Breast epithelium (tissue), 4 donors: ENCODE data around the gene TMEM213. TPM values are rescaled to one million over a fixed set of nuclear protein-coding genes. Genes with fewer than 3 reads are reported as not detected.

Experiments
- DNase-seq, 2 donors: peaks; one replicate each; pipeline ENCODE4 v3.0.0-alpha.2; 2019; ENCODE audit warnings: low spot score in 2 of 2
- H3K27ac ChIP-seq, 2 donors: fragments of 200-600 bp; sonication (generic) in 1 of 2; one replicate each; pipeline ENCODE4 v1.5.1; 2016 to 2019; ENCODE audit warnings: mild to moderate bottlenecking in 1 of 2
- H3K27me3 ChIP-seq, 2 donors: fragments of 200-600 bp; sonication (generic) in 1 of 2; one replicate each; pipeline versions ENCODE4 v1.5.1 to v1.6.0; 2017 to 2019; ENCODE audit warnings: control low read depth in 1 of 2, mild to moderate bottlenecking in 1 of 2
- H3K36me3 ChIP-seq: fragments of 200-600 bp; one replicate; pipeline ENCODE4 v1.5.1; 2019
- H3K4me1 ChIP-seq, 2 donors: fragments of 200-600 bp; sonication (generic); one replicate each; pipeline ENCODE4 v1.5.1; 2016 to 2019; ENCODE audit warnings: control low read depth in 1 of 2
- H3K4me3 ChIP-seq, 3 donors: fragments of 200-600 bp; sonication (generic); 1 replicate in 2 of 3; 2 replicates in 1 of 3; pipeline ENCODE4 v1.5.1; 2016 to 2019; ENCODE audit warnings: mild to moderate bottlenecking in 3 of 3, moderate library complexity in 2 of 3
- H3K9me3 ChIP-seq, 2 donors: fragments of 200-600 bp; sonication (generic) in 1 of 2; one replicate each; pipeline ENCODE4 v1.5.1; 2016 to 2019; ENCODE audit warnings: control low read depth in 1 of 2
- CTCF ChIP-seq, 3 donors: fragments of 450-650 bp; IDR thresholded peaks; one replicate each; pipeline ENCODE4 v1.5.1; 2016 to 2017; ENCODE audit warnings: antibody characterized with exemption in 3 of 3, mild to moderate bottlenecking in 3 of 3, moderate library complexity in 3 of 3
- POLR2A ChIP-seq: fragments of 450-650 bp; IDR thresholded peaks from one replicate; pipeline ENCODE4 v1.6.1; 2016; ENCODE audit warnings: antibody characterized with exemption, mild to moderate bottlenecking, moderate library complexity
- POLR2AphosphoS5 ChIP-seq, 3 donors: sonication (generic); formaldehyde crosslinking; IDR thresholded peaks; one replicate each; pipeline ENCODE4 v1.6.1; 2017; ENCODE audit warnings: antibody characterized with exemption in 3 of 3
- intact Hi-C: fragments of 100-400 bp; cut with DNase I; formaldehyde crosslinking; loops from one replicate; pipeline ENCODE4 v1.15.1; 2023; ENCODE audit warnings: low total_unique reads
- total RNA-seq, 3 donors: library from RNA; depleted of rRNA; stranded (reverse); fragments of >200 nt; gene quantifications; one replicate each; pipeline ENCODE4 v1.1.0, GENCODE V29; 2016

Gene TMEM213
- total RNA-seq, 3 donors from 2014 or later: 0.88 to 2.3 TPM; not detected in 1

- TF ChIP-seq CTCF (IDR thresholded peaks at IDR 0.05): no peak
- Histone ChIP-seq H3K27me3 (no peaks in the 10 kb centered on the region), H3K4me3 (no peak overlapping the region), H3K9me3 (no peaks in the 10 kb centered on the region), H3K36me3 (no peaks in the 10 kb centered on the region), H3K4me1 (no peaks in the 10 kb centered on the region), H3K27ac (no peak overlapping the region)
- DNase-seq: no peak
- intact Hi-C loops: no loop called here
Observed at GRCh38 chr7:138849701-138850100, 51.9 kb downstream of the TMEM213 start.

GRCh38 chr7:138852469-138852868, 54.7 kb downstream of the TMEM213 start:
- intact Hi-C loops: no loop called here
- TF ChIP-seq CTCF (IDR thresholded peaks at IDR 0.05): no peak
- no peak for TF ChIP-seq POLR2AphosphoS5 (IDR thresholded peaks at IDR 0.05)
- no peak for TF ChIP-seq POLR2A

GRCh38 chr7:138853448-138853847, 55.7 kb downstream of the TMEM213 start:
- Histone ChIP-seq H3K27ac (no peak overlapping the region), H3K4me3 (no peak overlapping the region), H3K9me3 (no peaks in the 10 kb centered on the region), H3K36me3 (no peaks in the 10 kb centered on the region), H3K27me3 (no peaks in the 10 kb centered on the region), H3K4me1 (no peaks in the 10 kb centered on the region)
- TF ChIP-seq POLR2AphosphoS5 (IDR thresholded peaks at IDR 0.05) (no peak), POLR2A (no peak), CTCF (IDR thresholded peaks at IDR 0.05) (no peak)
- intact Hi-C loops: no loop called here
- no peak for DNase-seq

More at GRCh38 chr7:138852469-138852868, 54.7 kb downstream of the TMEM213 start:
- no peaks in the 10 kb centered on the region for H3K4me1 ChIP-seq
- no peaks in the 10 kb centered on the region for H3K27me3 ChIP-seq
- DNase-seq: no peak
- H3K36me3 ChIP-seq: no peaks in the 10 kb centered on the region
- H3K4me3 ChIP-seq: no peak overlapping the region
- H3K27ac ChIP-seq: no peak overlapping the region
- no peaks in the 10 kb centered on the region for H3K9me3 ChIP-seq

- H3K9me3 ChIP-seq: no peaks in the 10 kb centered on the region
- no peaks in the 10 kb centered on the region for H3K4me1 ChIP-seq
- intact Hi-C loops: no loop called here
- H3K4me3 ChIP-seq: no peak overlapping the region
- H3K27ac ChIP-seq: no peak overlapping the region
- no peak for DNase-seq
- H3K27me3 ChIP-seq: no peaks in the 10 kb centered on the region
- no peaks in the 10 kb centered on the region for H3K36me3 ChIP-seq
- TF ChIP-seq CTCF (IDR thresholded peaks at IDR 0.05) (no peak), POLR2A (no peak)
Observed at GRCh38 chr7:138854115-138854645, 56.4 kb downstream of the TMEM213 start.

- no peak for DNase-seq
- no peak overlapping the region for H3K27ac ChIP-seq
- no peaks in the 10 kb centered on the region for H3K27me3 ChIP-seq
- no peak overlapping the region for H3K4me3 ChIP-seq
- intact Hi-C loops: no loop called here
- no peaks in the 10 kb centered on the region for H3K4me1 ChIP-seq
- H3K36me3 ChIP-seq: no peaks in the 10 kb centered on the region
- TF ChIP-seq POLR2AphosphoS5 (IDR thresholded peaks at IDR 0.05) (no peak), CTCF (IDR thresholded peaks at IDR 0.05) (no peak), POLR2A (no peak)
- no peaks in the 10 kb centered on the region for H3K9me3 ChIP-seq
Observed at GRCh38 chr7:138857728-138858127, 59.9 kb downstream of the TMEM213 start.
